ENCODE measurements around the gene CACNA1E.
"Not testable (repeated sequence)": the region's sequence is repeated elsewhere in the genome, so short reads cannot be mapped to it uniquely, and the experiment has no call there.

CACNA1E gene

DNA sequence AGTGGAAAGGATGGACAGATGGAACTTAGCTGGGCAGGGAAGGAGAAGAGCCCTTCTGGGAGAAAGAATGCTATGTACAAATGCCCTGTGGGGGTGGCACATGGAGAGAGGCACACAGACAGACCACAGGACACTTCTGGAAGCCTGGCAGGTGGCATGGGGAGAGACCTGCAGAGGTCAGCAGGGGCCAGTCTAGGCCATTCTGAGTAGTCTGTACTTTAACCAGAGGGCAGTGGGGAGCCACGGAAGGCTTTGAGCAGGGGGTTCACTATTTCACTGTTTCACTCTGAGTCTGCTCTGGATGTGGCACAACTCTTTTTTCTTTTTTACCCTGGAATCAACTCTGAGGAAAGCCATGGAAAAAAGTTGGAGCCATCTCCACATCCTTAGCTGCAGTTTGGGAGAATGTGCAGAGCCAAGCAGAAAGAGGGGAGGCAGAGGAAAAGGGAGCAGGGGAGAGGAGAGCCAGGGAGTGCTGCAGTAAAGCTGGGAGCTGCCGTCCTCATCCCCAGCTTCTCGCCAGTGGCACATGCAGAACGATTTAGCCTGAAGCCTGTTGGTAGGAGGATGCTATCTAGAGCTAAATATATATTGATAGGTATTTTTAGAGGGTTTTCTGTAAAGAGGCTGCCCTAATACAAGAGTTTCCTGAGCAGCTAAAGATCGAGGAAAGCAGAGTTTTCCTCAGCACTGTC is 34.0 kb downstream of the CACNA1E start:
- DNase-seq (ENCODE audit: low spot score), result no peak

DNA sequence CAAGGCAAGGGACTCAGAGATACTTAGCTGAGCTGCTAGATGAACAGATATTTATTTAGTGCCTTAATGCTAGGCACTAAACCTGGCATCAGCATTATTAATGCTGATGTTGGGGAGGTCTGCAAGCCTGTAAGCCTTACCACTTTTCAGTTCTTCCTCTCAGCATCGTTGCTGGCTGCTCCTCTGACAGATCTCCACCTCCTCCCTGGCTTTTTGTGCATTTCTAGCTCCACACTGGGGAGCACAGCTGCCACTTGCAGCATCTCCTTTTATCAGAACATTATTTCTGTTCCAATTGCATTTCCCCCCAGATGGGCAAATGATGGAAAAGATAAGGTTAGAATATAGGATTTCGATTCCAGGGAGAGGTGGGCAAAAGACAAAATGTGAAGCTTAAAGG is 34.8 kb downstream of the CACNA1E start:
- no peak for DNase-seq (ENCODE audit: low spot score)

DNA sequence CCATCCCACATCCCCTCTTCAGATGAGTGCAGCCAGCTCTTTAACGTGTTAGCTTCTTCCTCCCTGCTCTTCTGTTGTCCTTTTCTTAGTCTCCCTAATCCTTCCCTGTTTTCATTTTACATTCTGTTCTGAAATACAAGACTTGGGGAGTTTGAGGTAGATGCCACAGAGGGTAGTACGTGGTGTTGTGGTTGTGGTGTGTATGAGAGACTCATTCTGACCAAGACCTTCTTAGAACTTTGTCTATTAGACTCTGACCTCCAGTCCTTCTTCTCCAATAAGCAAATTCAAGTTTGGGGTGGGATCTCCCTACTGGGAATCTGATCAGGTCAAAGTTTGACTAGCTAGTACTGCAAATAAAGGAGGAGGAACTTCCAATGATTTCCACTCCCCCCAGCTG is 39.5 kb downstream of the CACNA1E start:
- no peak for DNase-seq (ENCODE audit: low spot score)

DNA sequence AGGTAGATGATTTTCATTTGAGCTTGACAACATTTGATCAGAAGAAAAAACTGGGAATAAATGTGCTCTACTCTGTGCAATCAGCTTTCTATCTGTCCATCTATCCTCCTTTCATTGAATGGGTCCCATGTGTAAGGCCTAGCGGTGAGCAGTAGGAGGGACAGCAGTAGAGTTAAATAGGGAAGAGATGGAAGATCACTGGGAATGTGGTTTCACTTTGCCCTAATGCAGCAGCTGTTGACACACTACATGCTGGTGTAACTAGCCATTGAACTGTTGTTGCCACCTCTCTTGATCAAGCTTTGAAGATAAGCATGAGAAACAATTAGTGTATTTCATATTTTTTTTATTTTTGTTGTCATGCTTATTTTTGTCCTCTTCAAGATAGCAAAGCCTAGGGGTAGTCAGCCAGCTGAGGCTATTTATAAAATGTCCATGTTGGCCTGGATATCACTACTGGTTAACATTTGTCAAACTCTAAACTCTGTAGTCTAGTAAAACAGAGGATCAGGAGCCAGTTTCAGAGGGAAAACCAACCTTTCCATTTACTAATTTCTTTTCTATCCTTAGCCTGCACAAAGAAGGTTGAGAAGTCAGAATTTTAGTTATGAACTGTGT is 41.9 kb downstream of the CACNA1E start:
- DNase-seq (ENCODE audit: low spot score), result no peak

DNA sequence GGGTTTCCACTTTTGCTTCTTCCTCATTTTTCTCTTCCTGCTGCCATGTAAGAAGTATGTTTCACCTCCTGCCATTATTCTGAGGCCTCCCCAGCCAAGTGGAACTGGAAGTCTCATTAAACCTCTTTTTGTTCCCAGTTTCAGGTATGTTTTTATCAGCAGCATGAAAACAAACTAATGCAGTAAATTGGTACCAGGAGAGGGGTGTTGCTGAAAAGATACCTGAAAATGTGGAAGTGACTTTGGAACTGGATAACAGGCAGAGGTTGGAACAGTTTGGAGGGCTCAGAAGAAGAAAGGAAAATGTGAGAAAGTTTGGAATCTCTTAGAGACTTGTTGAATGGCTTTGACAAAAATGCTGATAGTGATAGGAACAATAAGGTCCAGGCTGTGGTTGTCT is 44.9 kb downstream of the CACNA1E start:
- not testable (repeated sequence) for DNase-seq (ENCODE audit: low spot score)

DNA sequence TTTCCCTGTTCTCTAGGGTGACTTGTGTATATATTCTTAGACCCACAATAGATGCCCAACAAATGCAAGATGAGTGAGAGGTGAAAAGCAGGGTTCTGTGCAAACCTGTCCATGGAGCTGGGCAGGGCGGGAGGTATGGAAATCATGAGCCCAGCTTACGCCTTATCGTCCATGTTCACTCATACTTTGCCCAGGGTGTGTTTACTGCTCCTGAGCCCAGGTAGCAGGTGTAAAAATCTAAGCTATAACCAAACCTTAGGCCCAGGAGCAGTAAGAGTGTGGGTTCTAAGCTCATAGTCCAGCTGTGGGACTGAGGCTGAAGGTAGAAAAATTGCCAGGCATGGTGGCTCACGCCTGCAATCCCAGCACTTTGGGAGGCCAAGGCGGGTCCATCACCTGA is 48.1 kb downstream of the CACNA1E start:
- no peak for DNase-seq (ENCODE audit: low spot score)

DNA sequence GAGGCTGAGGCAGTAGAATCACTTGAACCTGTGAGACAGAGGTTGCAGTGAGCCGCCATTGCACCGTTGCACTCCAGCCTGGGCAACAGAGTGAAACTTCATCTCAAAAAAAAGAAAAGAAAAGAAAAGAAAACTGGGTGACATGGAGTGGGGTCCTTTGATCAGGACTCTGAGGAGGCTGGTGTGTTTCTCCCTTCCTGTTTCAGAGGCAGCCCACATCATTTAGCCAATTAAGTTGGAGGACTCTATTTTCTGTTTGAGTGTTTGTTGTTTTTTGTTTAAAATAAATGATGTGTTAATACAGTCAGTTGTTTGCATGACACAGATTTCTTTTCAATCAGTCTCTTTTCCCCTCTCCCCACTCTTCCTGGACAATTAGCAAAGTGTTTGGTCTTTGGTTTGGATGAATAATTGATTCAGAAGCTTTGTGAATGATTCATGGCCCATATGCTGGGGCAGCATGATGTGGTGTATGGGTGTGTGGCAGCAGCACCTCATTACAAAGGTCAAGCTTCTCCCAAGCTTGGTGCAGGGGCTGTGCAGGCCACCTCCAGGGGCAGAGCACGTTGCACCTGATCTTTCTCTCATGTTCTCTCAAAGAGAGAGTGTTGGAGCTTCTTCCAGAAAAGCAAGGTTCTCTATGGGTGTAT is 48.8 kb downstream of the CACNA1E start:
- DNase-seq (ENCODE audit: low spot score), result no peak

DNA sequence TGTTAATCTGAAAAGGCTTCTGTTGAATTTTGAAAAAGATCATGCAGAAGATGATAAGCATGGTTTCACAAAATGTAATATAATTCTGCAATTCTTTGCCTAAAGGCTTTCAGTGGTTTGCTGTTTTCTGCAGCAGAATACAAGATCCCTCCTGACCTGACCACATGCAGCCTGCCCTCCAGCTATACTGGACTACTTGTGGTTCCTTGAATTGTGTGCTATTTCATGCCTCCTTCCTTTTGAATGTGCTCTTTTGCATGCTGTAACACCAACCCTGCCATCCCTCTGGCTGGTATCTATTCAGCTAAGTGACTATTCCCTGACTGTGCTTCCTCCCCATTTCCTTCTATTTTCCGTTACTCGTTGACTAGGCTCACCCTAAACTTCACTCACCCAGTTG is 55.5 kb downstream of the CACNA1E start:
- DNase-seq (ENCODE audit: low spot score), result no peak

DNA sequence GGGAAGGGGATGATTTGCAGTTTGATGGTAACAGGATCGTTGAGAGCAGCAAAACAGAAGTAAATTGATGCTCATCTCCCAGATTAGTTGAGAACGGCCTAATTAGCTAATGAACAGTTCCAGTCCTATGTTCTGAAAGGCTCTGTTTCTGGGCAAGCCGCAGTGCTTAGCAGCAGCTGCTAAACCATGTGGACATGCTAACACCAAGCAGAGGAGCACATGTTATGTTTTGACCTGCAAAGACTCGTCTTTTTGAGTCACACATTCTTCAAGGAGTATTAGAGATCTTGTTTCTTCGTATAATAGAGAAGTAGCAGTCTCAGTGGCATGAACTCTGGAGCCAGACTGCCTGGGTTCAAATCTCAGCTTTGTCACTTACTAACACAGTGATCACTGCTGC is 58.1 kb downstream of the CACNA1E start:
- no peak for DNase-seq (ENCODE audit: low spot score)

DNA sequence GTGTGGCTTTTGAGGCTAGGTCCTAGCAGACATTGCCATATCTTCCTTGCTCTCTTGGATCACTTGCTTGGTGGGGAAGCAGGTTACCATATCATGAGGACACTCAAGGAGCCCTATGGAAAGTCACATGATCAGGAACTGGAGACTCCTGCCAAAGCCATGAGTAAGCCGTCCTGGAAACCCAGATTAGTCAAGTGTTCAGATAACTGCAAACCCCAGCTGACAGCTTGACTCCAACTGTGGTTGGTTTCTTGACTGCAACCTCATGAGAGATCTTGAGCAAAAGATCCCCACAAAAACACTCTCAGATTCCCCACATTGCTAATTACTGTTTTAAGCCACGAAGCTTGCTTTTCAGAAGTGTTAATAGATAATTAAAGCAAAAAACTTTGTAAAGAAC is 58.6 kb downstream of the CACNA1E start:
- no peak for DNase-seq (ENCODE audit: low spot score)

DNA sequence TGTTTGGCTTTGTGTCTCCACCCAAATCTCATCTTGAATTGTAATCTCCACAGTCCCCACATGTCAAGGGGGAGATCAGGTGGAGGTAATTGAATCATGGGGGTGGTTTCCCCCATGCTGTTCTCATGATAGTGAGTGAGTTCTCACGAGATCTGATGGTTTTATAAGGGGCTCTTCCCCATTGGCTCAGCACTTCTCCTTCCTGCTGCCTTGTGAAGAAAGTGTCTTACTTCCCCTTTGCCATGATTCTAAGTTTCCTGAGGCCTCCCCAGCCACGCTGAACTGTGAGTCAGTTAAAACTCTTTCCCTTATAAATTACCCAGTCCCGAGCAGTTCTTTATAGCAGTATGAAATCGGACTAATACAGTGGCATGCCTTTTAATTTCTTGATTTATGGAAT is 59.1 kb downstream of the CACNA1E start:
- not testable (repeated sequence) for DNase-seq (ENCODE audit: low spot score)

DNA sequence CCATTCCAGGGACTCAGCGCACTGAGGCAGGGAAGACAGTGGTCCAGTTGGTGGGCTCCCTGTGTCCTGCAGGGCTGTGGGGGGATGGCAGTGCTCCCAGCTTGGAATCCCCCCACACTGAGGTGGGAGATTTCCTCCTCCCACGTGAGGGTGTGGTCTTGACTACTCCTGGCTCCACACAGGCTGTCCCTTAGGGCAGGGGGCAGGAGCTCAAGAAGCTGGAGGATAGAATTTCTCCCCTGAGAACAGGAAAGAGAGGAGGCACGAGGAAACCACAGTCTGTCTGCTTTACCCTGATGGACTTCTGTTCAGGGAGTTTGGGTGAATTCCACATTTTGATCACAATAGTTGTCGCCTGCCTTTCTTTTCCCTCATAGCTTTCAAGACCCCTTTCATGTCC is 62.1 kb downstream of the CACNA1E start:
- DNase-seq (ENCODE audit: low spot score), result no peak

DNA sequence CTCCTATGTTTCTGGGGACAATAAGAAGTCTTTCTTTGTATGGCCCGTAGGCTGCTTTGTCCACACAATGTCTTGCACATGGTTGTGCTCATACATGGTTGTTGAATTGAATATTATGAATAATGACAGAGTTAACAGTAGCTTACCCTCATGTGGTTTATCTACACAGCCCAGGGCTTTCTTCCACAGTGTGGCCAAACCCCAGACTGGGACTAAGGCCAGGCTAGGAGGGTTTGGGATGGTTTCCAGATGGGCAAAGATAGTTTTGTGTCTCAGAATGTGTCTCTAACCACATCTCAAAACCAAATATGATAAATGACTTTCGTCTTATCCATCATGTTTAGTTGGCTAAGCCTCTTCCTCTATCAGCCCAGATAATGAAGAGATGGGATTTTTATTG is 65.2 kb downstream of the CACNA1E start:
- no peak for DNase-seq (ENCODE audit: low spot score)

DNA sequence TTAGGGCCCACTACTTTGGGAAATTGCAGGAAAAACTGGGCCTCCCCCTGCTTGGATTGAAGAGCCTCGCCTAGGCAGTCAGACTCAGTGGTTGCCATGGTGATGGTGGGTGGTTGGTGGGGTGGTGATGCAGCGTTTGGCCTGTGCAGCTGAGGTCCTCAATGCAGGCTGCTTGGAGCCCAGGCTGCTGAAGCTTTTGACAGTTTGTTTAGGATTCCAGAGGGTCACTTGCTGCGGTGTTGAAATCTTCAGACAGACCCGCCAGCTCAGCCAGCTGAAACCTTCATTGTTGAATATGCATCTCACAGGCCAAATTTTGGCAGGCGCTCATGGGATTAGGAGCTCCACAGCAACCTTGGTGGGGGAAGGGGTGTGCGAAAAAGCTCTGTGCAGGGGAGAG is 67.9 kb downstream of the CACNA1E start:
- DNase-seq (ENCODE audit: low spot score), result no peak

DNA sequence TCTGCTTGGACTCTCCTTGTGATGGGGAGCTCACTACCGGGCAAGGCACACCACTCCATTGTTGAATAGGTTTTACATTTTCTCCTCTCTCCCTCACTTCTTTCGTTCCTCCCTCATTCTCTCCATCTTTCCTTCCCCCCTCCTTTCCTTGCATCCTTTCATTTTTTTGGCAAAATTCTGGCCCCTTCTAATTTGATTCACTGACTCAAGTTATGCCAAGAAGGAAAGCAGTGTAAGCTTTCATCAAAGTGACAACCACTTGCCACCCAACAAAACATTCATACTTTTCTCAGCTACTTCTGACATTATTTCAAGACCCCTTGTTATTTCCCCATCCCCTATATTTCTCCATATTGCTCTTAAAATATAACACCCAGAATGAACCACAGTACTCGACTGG is 68.4 kb downstream of the CACNA1E start:
- no peak for DNase-seq (ENCODE audit: low spot score)

DNA sequence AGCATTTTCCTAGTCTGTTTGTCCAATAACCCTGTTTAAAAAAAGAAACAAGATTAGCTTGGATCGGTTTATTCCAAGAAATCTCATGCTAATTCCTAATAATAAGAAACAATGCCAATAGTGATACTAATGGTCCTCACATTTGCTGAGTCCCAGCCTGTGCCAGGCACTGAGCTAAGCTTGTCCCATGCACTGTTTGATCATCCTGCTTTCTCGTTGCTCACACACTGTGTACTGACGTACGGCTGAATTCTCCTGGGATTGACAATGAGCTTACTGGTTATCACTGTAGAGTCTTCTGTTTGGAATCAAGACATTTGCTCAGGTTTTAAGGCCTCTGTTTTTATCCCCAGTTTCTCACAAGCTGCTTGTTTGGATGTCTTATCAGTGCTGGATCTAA is 71.1 kb downstream of the CACNA1E start:
- no peak for DNase-seq (ENCODE audit: low spot score)

DNA sequence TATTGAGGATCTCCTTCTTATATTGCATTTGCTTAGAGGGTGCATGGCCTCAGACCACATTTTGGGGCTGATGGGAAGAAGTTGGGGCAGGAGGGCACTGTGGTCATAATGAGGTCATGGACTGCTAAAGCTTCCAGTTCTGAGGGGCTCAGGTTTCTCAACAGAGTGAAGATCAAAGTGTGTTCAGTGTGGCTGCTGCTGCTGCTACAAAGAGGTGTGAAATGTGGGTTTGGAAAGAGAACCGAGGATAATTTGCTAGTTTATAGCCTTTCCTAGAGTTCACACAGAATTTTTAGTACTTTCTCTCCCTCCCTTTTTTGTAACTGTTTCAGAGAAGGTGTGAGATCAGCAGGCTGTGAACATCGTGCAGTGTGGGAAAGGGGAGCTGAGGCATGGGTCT is 73.3 kb downstream of the CACNA1E start:
- no peak for DNase-seq (ENCODE audit: low spot score)

DNA sequence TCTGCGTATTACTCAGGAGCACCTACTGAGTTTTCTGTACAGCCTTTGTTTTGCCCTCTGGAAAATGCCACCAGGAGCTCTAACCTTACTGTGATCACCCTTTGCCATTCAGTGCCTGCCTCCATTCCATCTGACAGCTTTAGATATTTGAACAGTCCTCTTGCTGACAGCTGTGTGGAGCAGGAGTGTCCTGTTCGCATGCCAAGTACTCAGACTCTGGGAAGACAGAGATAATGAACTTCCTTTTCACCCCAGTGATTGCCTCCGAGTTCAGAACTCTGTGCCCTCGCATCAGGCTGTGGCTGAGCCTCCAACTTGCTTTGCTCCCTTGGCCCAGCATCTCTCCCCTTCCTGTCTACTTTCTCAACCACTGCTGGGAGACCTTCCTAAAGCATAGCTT is 74.0 kb downstream of the CACNA1E start:
- DNase-seq (ENCODE audit: low spot score), result no peak

DNA sequence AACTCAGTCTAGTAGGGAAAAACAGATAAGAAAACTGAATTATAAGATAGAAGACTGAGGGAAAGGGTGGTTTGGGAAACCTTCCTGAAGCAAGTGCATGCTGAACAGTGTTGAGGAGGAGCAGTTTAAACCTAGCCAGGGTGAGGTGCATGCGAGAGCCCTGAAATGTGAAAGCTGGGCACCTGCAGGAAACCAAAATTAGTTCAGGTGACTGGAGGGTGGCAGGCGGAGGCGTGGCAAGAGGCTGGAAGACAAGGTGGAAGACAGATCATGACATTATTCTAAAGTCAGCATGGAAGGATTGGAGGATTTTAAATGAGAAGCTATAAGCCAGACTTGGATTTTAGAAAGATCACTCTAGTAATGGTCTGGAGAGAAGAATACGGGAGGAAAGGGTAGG is 75.1 kb downstream of the CACNA1E start:
- DNase-seq (ENCODE audit: low spot score), result no peak

DNA sequence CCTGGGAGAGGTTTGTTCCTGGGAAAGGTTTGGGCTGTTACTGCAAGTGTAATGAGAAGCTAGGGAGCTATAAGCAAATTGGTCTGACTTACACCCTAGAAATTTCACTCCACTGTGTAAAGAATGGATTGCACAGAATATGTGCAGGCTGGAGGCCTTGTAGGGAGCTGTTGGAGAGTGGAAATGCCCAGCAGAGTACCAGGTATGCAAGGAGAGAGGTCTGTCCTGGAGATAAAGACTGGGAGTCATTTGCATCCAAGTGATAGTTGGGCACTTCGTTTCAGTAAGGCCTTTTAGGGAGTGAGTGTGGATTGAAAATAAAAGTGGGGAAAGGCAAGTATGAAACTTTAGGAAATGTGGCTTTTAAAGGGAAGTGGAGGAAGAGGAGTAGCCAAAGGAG is 75.8 kb downstream of the CACNA1E start:
- DNase-seq (ENCODE audit: low spot score), result no peak

DNA sequence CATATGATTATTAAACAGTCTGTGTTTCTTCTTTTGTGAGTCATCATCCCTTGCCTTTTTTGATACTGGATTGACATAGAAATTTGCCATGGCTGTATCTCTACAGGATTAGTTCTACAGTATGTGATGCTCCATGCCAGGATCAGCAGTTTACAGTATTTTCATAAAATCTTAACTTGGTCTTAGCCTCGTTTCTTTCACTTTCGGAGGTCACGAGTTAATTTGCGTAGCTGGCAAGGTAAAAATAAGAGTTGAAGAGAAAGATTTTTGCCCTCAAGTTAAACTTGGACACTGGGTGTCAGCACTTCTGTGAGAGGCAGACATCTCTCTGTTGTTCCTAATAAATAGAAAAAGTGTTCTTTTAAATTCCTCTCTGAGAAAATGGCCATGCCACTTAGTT is 79.1 kb downstream of the CACNA1E start:
- DNase-seq (ENCODE audit: low spot score), result no peak

DNA sequence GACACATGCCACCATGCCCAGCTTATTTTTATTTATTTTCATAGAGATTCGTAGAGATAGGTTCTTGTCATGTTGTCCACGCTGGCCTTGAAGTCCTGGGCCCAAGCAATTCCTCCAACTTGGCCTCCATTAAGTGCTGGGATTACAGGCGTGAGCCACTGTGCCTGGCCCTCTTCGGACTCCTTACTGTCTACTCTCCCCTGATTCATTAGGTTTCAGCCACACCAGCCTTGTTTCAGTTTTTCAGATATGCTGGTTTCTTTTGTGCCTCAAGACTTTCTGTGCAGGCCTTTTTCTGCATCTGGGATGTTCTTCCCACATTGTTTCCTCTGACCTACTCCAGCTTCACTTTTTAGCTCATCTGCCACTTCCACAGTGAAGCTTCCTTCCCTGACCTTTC is 85.4 kb downstream of the CACNA1E start:
- DNase-seq (ENCODE audit: low spot score), result no peak

DNA sequence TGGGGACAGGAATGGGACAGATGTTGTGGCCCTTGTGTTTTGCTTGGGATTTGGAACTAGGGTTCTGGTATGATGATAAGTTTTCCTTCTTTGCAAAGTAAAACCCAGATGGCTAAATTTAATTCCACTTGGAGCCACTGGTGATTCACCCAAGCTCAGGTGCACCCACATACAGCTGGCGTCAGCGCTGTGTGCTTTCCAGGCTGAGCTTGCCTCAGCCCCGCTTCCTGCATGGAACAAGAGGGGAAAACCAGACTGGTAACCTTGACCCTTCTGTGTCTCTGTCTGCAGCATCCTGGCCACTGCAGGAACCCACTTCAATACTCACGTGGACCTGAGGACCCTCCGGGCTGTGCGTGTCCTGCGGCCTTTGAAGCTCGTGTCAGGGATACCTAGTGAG is 94.2 kb downstream of the CACNA1E start:
- DNase-seq (ENCODE audit: low spot score), result no peak

DNA sequence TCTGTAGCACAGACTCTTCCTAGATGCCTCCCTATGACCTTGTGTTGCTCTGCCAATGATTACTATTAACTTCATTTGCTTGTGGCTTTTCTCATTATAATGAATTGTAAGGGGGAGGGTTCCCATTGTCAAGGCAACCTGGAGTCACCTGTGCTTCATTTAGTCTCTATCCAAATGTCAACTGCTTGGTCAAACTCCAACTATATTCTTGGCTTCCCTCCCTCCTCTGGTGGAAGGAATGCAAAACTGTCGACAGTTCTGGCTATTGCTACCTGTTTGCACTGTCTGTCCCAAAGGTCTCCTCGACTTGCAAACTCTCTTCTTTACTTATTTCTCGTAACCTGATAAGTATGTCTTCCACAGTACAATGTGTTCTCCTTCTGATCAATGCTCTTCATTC is 100.3 kb downstream of the CACNA1E start:
- no peak for DNase-seq (ENCODE audit: low spot score)

Measured in GM03348 (cell line).